CD14-positive monocyte (primary cell): ENCODE data around the gene ZC3H15. TPM values are rescaled to one million over a fixed set of nuclear protein-coding genes. Genes with fewer than 3 reads are reported as not detected.

ENCODE experiments used
- DNase-seq, 3 donors: peaks; one replicate each; pipeline ENCODE4 v3.0.0-alpha.2; 2011 to 2022
- H2AFZ ChIP-seq: 2 replicates; pipeline ENCODE4 v1.6.0; 2012; ENCODE audit warnings: mild to moderate bottlenecking, low read depth, low read length, inconsistent platforms; ENCODE audit not compliant: insufficient read depth, poor library complexity, severe bottlenecking
- H3K27ac ChIP-seq, 2 donors: 1 replicate in 1 of 2; 2 replicates in 1 of 2; pipeline ENCODE4 v1.5.1; 2012 to 2013; ENCODE audit warnings: low read length in 2 of 2, control low read depth in 1 of 2, inconsistent platforms in 1 of 2, low read depth in 1 of 2, mild to moderate bottlenecking in 1 of 2
- H3K27me3 ChIP-seq, 2 donors: one replicate each; pipeline versions ENCODE4 v1.6.0 to v1.6.1; 2011 to 2013; ENCODE audit warnings: low read length in 2 of 2; ENCODE audit not compliant: control insufficient read depth in 2 of 2, insufficient read depth in 2 of 2
- H3K36me3 ChIP-seq, 2 donors: replicated peaks in 1 of 2; 1 replicate in 1 of 2; 2 replicates in 1 of 2; pipeline versions ENCODE4 v1.5.1 to v1.6.1; 2012 to 2013; ENCODE audit warnings: low read length in 2 of 2, control low read depth in 1 of 2, inconsistent platforms in 1 of 2, mild to moderate bottlenecking in 1 of 2; ENCODE audit not compliant: insufficient read depth in 2 of 2, control insufficient read depth in 1 of 2
- H3K4me1 ChIP-seq, 2 donors: 1 replicate in 1 of 2; 2 replicates in 1 of 2; pipeline versions ENCODE4 v1.5.1 to v1.6.1; 2012 to 2013; ENCODE audit warnings: low read length in 2 of 2, control low read depth in 1 of 2, inconsistent platforms in 1 of 2, mild to moderate bottlenecking in 1 of 2, moderate library complexity in 1 of 2; ENCODE audit not compliant: insufficient read depth in 2 of 2, control insufficient read depth in 1 of 2
- H3K4me2 ChIP-seq: replicated peaks from 2 replicates; pipeline ENCODE3; 2012; ENCODE audit warnings: low read length, moderate library complexity, mild to moderate bottlenecking; ENCODE audit not compliant: poor library complexity, severe bottlenecking; ENCODE audit errors: extremely low read depth
- H3K4me3 ChIP-seq, 3 experiments: fragments of 200-600 bp in 1 of 3; sonication (generic) in 1 of 3; replicated peaks in 1 of 3; 1 replicate in 2 of 3; 2 replicates in 1 of 3; pipeline ENCODE4 v1.5.1; 2011 to 2013; ENCODE audit warnings: low read length in 3 of 3, mild to moderate bottlenecking in 3 of 3, control low read depth in 2 of 3, low read depth in 2 of 3, inconsistent platforms in 1 of 3, moderate library complexity in 1 of 3
- H3K79me2 ChIP-seq: 2 replicates; pipeline ENCODE4 v1.6.0; 2012; ENCODE audit warnings: mild to moderate bottlenecking, control low read depth, inconsistent platforms, low read length, moderate library complexity; ENCODE audit not compliant: insufficient read depth
- H3K9ac ChIP-seq: 2 replicates; pipeline ENCODE4 v1.6.0; 2017; ENCODE audit warnings: low read length, mild to moderate bottlenecking; ENCODE audit not compliant: insufficient read depth, poor library complexity, severe bottlenecking
- H3K9me3 ChIP-seq, 2 donors: replicated peaks in 1 of 2; 1 replicate in 1 of 2; 2 replicates in 1 of 2; pipeline versions ENCODE4 v1.5.1 to v1.6.1; 2012 to 2013; ENCODE audit warnings: low read length in 2 of 2, control low read depth in 1 of 2; ENCODE audit not compliant: control insufficient read depth in 1 of 2, insufficient read depth in 1 of 2
- H4K20me1 ChIP-seq: 2 replicates; pipeline ENCODE4 v1.6.0; 2012; ENCODE audit warnings: mild to moderate bottlenecking, low read length, control low read depth, moderate library complexity; ENCODE audit not compliant: insufficient read depth
- H3K27ac Mint-ChIP-seq, 7 donors: one replicate each; pipeline ENCODE4 v1.8.0; 2020; ENCODE audit warnings: mild to moderate bottlenecking in 7 of 7, mixed read lengths in 7 of 7, moderate library complexity in 6 of 7, inconsistent platforms in 2 of 7
- H3K27me3 Mint-ChIP-seq, 3 donors: one replicate each; pipeline ENCODE4 v1.8.0; 2021 to 2022; ENCODE audit warnings: low read depth in 3 of 3, mild to moderate bottlenecking in 3 of 3, mixed read lengths in 3 of 3, moderate library complexity in 3 of 3, inconsistent platforms in 1 of 3
- H3K36me3 Mint-ChIP-seq, 2 donors: one replicate each; pipeline ENCODE4 v1.8.0; 2020; ENCODE audit warnings: mixed read lengths in 2 of 2, inconsistent platforms in 1 of 2, mild to moderate bottlenecking in 1 of 2
- H3K4me1 Mint-ChIP-seq: one replicate; pipeline ENCODE4 v1.8.0; 2020; ENCODE audit warnings: mild to moderate bottlenecking, mixed read lengths
- H3K4me3 Mint-ChIP-seq, 2 donors: one replicate each; pipeline ENCODE4 v1.8.0; 2020; ENCODE audit warnings: mild to moderate bottlenecking in 2 of 2, mixed read lengths in 2 of 2, moderate library complexity in 1 of 2
- H3K9me3 Mint-ChIP-seq, 7 donors: one replicate each; pipeline ENCODE4 v1.8.0; 2020 to 2022; ENCODE audit warnings: mixed read lengths in 7 of 7, mild to moderate bottlenecking in 6 of 7, moderate library complexity in 6 of 7, inconsistent platforms in 2 of 7
- CTCF ChIP-seq: fragments of 200-600 bp; IDR thresholded peaks from one replicate; pipeline ENCODE4 v1.8.0; 2022; ENCODE audit warnings: antibody characterized with exemption, mild to moderate bottlenecking
- WGBS: methylation state at CpG from one replicate; pipeline ENCODE4 v1.1.5; 2013; ENCODE audit warnings: missing lambda C conversion rate; ENCODE audit not compliant: insufficient coverage; 5-methylcytosine and 5-hydroxymethylcytosine counted together
- intact Hi-C, 2 donors: fragments of 100-400 bp; cut with micrococcal nuclease; formaldehyde crosslinking; loops; one replicate each; pipeline versions ENCODE4 v1.15.0 to v1.15.1; 2023
- polyA plus RNA-seq, 3 donors: library from polyadenylated mRNA; depleted of rRNA in 1 of 3; unstranded in 2 of 3; stranded (reverse) in 1 of 3; fragments of 300-500 nt in 2 of 3; fragments of >200 nt in 1 of 3; fragmentation: Illumina TruSeq in 2 of 3; gene quantifications; 1 replicate in 2 of 3; 2 replicates in 1 of 3; pipeline ENCODE4 v1.2.3, GENCODE V29; 2012 to 2021

ZC3H15 gene
- polyA plus RNA-seq, 3 donors: 39.4 to 52.8 (median 40.6) TPM

GRCh38 chr2:186443851-186444250, 42.2 kb upstream of the ZC3H15 start:
- no peaks in the 10 kb centered on the region for H4K20me1 ChIP-seq
- Mint-ChIP-seq H3K9me3 (peaks cover 0 to 8% (median 7%) of the 10 kb centered on the region in 7 donors), H3K27me3 (no peaks in the 10 kb centered on the region), H3K4me3 (no peak overlapping the region), H3K27ac (no peak overlapping the region), H3K36me3 (no peaks in the 10 kb centered on the region), H3K4me1 (peaks cover 1% of the 10 kb centered on the region)
- H3K27ac ChIP-seq: no peak overlapping the region
- no peak overlapping the region for H3K4me3 ChIP-seq
- no peaks in the 10 kb centered on the region for H3K36me3 ChIP-seq
- intact Hi-C loops: no loop called here
- no peak overlapping the region for H3K9ac ChIP-seq
- H3K79me2 ChIP-seq: no peaks in the 10 kb centered on the region
- WGBS: no CpG with 5 or more reads among the region's 2 CpGs
- H3K9me3 ChIP-seq: peaks cover 6% of the 10 kb centered on the region in 2 donors
- no peaks in the 10 kb centered on the region for H3K4me1 ChIP-seq
- no peak for DNase-seq
- no peaks in the 10 kb centered on the region for H3K27me3 ChIP-seq
- no peak for TF ChIP-seq CTCF
- no peak overlapping the region for H2AFZ ChIP-seq
- no peak overlapping the region for H3K4me2 ChIP-seq

DNA sequence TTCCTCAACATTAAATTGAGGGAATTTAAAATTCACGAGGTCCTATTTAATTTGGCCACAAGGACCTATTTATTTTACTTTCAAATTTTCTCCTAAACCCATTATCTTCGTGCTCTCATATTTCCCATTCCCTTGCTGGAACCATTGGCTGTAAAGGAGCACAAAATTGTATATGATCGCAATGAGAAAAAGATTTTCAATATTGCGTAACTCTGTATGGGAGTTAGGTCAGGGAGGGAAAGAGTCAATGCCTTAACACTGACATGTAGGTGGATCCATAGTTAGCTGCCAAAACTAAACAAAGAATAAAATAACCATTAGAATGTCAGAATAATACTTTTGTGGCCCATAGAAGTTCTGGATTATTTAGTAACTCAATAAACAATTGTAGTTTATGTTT, 40.6 kb upstream of the ZC3H15 start:
- H3K27me3 ChIP-seq: no peaks in the 10 kb centered on the region
- H3K4me1 ChIP-seq: no peaks in the 10 kb centered on the region
- Mint-ChIP-seq H3K27me3 (peaks cover 0 to 2% (median 0%) of the 10 kb centered on the region in 3 donors), H3K27ac (no peak overlapping the region), H3K36me3 (peaks cover under 1 to 3% of the 10 kb centered on the region in 2 donors), H3K4me3 (no peak overlapping the region), H3K9me3 (peaks cover 0 to 2% (median 0%) of the 10 kb centered on the region in 7 donors), H3K4me1 (no peaks in the 10 kb centered on the region)
- H3K4me3 ChIP-seq: no peak overlapping the region
- no CpG with 5 or more reads among the region's 4 CpGs for WGBS
- no peak overlapping the region for H2AFZ ChIP-seq
- no peak for TF ChIP-seq CTCF
- no peak overlapping the region for H3K4me2 ChIP-seq
- no peaks in the 10 kb centered on the region for H3K79me2 ChIP-seq
- H3K9ac ChIP-seq: no peak overlapping the region
- H3K36me3 ChIP-seq: no peaks in the 10 kb centered on the region
- no peak overlapping the region for H3K27ac ChIP-seq
- no peaks in the 10 kb centered on the region for H4K20me1 ChIP-seq
- H3K9me3 ChIP-seq: no peaks in the 10 kb centered on the region
- no peak for DNase-seq
- intact Hi-C loops: no loop called here
